Measurements from ENCODE around the gene SCFD2.

Gene SCFD2

DNA sequence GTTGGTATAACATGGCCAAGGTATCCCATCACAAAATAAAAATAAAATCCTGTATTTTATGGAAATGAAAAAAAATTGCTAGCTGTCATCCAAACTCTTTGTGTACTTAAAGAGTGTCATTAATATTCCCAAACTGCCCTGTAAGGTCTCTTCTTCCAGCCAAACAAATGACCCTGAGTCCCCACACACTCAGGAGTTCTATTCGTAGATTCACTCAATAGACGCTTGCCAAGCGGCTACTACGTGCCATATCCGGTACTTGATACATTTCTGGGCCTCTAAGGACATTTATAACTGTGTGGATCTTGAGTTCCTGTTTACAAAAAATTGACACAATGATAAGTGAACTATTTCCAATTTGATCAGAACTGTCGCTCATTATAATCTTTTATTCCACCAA is 245.1 kb downstream of the SCFD2 start:
- Mint-ChIP-seq H3K9me3 (peaks cover 9% of the 10 kb centered on the region), H3K4me3 (no peak overlapping the region), H3K36me3 (ENCODE audit: low read depth) (peaks cover 11% of the 10 kb centered on the region), H3K27ac (no peak overlapping the region), H3K4me1 (peaks cover 18% of the 10 kb centered on the region), H3K27me3 (no peaks in the 10 kb centered on the region)
- no peak for ATAC-seq
- no peak for DNase-seq

DNA sequence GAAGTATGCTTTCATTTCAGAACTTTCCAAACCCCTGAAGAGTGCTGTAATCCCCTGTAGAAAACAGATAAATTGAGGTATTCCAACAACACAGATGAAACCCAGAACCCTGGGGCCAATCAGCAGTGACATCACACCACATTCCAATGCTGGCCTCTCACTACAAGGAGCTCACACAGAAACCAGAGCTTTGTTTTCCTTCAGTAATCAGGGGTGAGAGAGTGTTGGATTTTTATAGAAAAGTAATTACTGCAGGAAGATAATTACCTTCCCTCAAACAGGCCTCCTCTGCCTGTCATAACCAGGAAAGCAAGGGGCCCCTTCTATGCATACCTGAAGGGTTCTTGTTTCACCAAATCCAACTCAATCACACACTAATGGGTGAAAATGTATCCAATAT is 246.2 kb downstream of the SCFD2 start:
- no peak for ATAC-seq
- Mint-ChIP-seq H3K36me3 (ENCODE audit: low read depth) (peaks cover 16% of the 10 kb centered on the region), H3K4me1 (peaks cover 18% of the 10 kb centered on the region), H3K27me3 (no peaks in the 10 kb centered on the region), H3K4me3 (no peak overlapping the region), H3K9me3 (peaks cover 17% of the 10 kb centered on the region), H3K27ac (no peak overlapping the region)
- no peak for DNase-seq

DNA sequence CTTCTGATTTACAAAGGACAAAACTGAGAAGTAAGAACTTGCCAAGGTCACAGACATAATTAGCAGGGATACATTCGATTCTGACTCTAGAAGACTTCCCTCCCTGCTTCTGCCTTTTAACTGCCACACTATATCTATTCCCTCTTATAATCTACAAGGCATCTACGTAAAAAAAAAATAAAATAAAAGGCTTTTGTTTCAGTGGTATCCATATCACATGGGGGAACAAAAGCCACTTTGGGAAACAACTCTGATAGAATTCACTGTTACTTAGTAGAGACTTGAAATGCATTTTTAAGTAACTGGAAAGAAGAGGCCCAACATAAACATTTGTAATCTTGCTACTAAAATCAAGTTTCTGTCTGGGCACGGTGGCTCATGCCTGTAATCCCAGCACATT is 247.2 kb downstream of the SCFD2 start:
- no peak overlapping the region for H3K27ac Mint-ChIP-seq
- H3K27me3 Mint-ChIP-seq, result no peaks in the 10 kb centered on the region
- peaks cover 18% of the 10 kb centered on the region for H3K9me3 Mint-ChIP-seq
- DNase-seq, result no peak
- H3K36me3 Mint-ChIP-seq (ENCODE audit: low read depth), result peaks cover 20% of the 10 kb centered on the region
- H3K4me3 Mint-ChIP-seq, result no peak overlapping the region
- peaks cover 25% of the 10 kb centered on the region for H3K4me1 Mint-ChIP-seq
- no peak for ATAC-seq

DNA sequence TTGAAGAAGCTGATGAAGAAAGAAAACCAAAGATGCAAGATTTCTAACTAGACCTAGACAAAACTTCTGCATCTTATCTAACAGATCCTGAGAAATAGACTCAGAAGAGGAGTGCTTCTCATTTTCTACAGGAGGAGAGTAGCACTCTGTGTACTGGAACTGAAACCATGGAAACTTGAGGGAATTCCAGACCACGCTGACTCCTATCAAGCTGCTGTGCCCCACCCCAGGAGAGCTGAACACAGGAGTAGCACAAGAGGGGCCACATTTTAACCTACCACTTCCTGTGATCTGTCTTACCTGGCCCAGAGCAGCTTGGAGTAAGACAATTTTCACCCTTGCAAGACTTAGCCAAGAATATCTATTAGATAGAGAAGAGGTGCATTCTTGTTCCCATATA is 248.9 kb downstream of the SCFD2 start:
- H3K27ac Mint-ChIP-seq, result no peak overlapping the region
- H3K36me3 Mint-ChIP-seq (ENCODE audit: low read depth), result peaks cover 26% of the 10 kb centered on the region
- peaks cover 35% of the 10 kb centered on the region for H3K4me1 Mint-ChIP-seq
- H3K4me3 Mint-ChIP-seq, result no peak overlapping the region
- H3K9me3 Mint-ChIP-seq, result peaks cover 19% of the 10 kb centered on the region
- no peaks in the 10 kb centered on the region for H3K27me3 Mint-ChIP-seq
- DNase-seq, result no peak
- ATAC-seq, result no peak

DNA sequence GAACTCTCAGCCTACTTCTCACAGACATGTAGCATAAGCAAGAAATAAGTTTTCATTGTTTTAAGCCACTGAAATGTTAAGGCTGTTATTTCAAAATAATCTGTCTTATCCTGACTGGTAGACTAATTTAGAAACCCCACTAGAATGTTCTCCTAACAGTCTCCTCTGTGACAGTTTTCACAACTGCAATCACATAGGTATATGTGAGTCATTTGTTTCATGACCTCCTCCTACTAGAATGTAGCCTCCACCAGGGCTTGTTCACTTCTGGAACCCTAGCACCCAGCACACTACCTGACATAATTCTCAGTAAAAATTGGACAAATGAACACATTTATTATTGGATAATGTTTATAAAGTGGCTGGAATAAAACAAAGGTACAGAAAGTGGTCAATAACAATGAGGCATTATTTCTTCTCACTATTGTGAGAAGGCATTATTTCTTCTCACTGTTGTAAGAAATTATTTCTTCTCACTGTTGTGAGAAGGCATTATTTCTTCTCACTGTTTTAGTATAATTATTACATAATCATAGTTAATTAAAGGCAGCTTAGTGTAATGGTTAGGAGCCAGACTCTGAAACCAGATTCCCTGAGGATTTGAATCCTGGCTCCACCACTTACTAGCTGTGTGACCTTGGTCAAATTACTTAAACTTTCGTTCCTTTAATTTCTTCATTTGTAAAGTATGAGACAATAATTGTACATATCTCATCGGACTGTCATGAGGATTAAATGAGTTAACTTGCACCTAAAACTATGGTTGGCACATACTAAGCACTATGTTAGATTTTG is 252.2 kb downstream of the SCFD2 start:
- DNase-seq (no peak), ATAC-seq (peak; percentile 99)
- peaks cover 35% of the 10 kb centered on the region for H3K4me1 Mint-ChIP-seq
- H3K36me3 Mint-ChIP-seq (ENCODE audit: low read depth), result peaks cover 50% of the 10 kb centered on the region
- peak overlapping the region; percentile 77 for H3K27ac Mint-ChIP-seq
- peaks cover 42% of the 10 kb centered on the region for H3K9me3 Mint-ChIP-seq
- H3K4me3 Mint-ChIP-seq, result no peak overlapping the region
- no peaks in the 10 kb centered on the region for H3K27me3 Mint-ChIP-seq

DNA sequence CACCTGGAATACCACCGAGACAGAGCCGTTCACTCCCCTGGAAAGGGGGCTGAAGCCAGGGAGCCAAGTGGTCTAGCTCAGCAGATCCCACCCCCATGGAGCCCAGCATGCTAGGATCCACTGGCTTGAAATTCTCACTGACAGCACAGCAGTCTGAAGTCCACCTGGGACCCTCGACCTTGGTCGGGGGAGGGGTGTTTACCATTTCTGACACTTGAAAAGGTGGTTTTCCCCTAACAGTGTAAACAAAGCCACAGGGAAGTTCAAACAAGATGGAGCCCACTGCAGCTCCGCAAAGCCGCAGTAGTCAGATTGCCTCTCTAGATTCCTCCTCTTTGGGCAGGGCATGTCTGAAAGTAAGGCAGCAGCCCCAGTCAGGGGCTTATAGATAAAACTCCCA is 260.5 kb downstream of the SCFD2 start:
- H3K27me3 Mint-ChIP-seq, result no peaks in the 10 kb centered on the region
- H3K4me3 Mint-ChIP-seq, result no peak overlapping the region
- peaks cover 55% of the 10 kb centered on the region for H3K36me3 Mint-ChIP-seq (ENCODE audit: low read depth)
- H3K27ac Mint-ChIP-seq, result no peak overlapping the region
- H3K4me1 Mint-ChIP-seq, result peaks cover 20% of the 10 kb centered on the region
- no peak for ATAC-seq
- peaks cover 40% of the 10 kb centered on the region for H3K9me3 Mint-ChIP-seq
- DNase-seq, result no peak

DNA sequence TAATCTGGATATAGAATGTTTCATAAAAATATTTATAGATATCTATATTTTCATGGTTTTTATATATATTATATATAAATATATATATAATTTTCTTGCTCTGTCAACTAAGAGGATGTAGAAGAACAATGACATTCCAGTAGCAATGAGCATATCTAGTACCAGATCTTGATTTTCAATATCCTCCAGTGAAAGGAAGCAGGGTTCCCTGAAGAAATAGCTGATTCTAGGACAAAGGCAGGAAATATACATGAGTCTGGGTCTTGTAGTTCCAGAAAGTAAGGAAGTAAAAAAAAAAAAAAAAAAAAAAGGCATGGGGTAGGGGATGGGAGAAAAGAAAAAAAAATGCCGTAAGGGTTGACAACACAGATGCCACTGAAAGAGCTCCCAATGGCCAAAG is 262.4 kb downstream of the SCFD2 start:
- Mint-ChIP-seq H3K36me3 (ENCODE audit: low read depth) (peaks cover 55% of the 10 kb centered on the region), H3K4me1 (peaks cover 20% of the 10 kb centered on the region), H3K9me3 (peaks cover 41% of the 10 kb centered on the region), H3K27ac (no peak overlapping the region), H3K4me3 (no peak overlapping the region), H3K27me3 (no peaks in the 10 kb centered on the region)
- no peak for ATAC-seq
- DNase-seq, result no peak

DNA sequence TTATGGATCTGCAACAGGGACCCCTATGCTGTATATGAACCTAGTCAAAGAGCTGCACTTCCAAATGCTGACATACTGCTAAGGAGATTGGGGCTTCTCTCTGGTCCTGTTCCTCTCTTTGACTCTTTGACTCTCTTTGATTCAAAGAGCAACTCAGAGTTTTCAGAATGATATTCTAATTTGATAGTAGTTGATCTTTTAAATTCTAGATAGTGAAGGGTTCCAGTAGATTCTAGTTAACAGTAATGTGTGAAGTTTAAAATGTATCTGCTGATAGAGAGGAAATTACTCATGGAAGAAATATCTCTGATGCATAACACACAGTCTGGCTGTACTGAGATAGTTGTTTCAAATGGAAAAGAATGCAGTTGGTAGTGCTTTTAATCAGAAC is 264.7 kb downstream of the SCFD2 start:
- ATAC-seq (peak; percentile 90), DNase-seq (no peak)
- peaks cover 40% of the 10 kb centered on the region for H3K36me3 Mint-ChIP-seq (ENCODE audit: low read depth)
- no peaks in the 10 kb centered on the region for H3K27me3 Mint-ChIP-seq
- H3K27ac Mint-ChIP-seq, result peak overlapping the region; percentile 70
- H3K9me3 Mint-ChIP-seq, result peaks cover 24% of the 10 kb centered on the region
- no peak overlapping the region for H3K4me3 Mint-ChIP-seq
- peaks cover 14% of the 10 kb centered on the region for H3K4me1 Mint-ChIP-seq

DNA sequence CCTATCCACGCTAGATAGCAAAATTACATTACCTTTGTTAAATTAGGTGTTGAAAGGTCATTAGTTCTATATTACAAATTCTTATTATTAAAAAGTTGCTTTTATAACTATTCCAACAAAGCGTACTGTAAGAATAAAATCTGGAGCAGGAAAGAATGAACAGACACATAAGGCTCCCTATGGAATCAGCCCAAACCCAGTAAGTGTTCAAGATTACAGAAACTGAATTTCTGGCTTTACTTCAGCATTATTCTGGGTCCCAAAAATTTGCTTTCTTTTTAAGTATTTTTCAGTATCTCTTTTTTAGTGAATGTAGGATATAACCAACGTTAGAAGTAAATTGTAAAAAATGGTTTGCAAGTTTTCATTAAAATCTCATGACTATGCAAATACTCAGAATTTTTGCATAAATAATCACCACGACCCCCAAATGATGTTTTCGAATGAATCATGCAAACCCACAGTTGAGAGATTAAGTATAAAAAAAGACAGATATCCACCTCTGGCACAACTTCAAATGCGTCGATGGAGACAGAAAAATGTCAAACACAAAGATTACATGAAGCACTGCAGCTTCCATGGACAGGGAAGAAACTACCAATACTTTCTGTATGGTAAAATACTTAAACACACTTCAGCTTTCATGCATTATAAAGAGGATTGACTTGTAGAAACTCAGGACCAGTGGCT is 265.2 kb downstream of the SCFD2 start:
- peaks cover 14% of the 10 kb centered on the region for H3K4me1 Mint-ChIP-seq
- peak overlapping the region; percentile 70 for H3K27ac Mint-ChIP-seq
- peaks cover 23% of the 10 kb centered on the region for H3K9me3 Mint-ChIP-seq
- ATAC-seq (no peak), DNase-seq (no peak)
- no peak overlapping the region for H3K4me3 Mint-ChIP-seq
- peaks cover 38% of the 10 kb centered on the region for H3K36me3 Mint-ChIP-seq (ENCODE audit: low read depth)
- no peaks in the 10 kb centered on the region for H3K27me3 Mint-ChIP-seq

DNA sequence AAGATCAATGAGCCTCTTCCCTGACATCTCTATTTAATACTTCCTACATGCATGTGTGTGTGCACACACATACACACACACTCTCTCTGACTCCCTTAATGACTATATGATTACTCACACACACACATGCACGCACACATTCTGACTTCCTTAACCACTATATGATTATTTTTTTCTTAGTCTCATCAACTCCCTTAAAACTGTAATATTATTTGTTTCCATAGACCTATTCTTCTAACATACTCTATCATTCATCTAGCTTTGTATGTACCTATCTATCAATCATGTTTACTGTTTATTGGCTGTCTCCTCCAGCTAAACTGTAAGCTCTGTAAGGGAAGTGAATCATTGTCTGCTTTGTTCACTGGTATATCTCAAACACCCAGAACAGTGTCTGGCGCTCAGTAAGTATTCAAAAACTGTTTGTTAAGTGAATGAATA is 267.2 kb downstream of the SCFD2 start:
- Mint-ChIP-seq H3K27me3 (no peaks in the 10 kb centered on the region), H3K36me3 (ENCODE audit: low read depth) (peaks cover 38% of the 10 kb centered on the region), H3K9me3 (peaks cover 34% of the 10 kb centered on the region), H3K4me3 (no peak overlapping the region), H3K4me1 (peaks cover 14% of the 10 kb centered on the region), H3K27ac (no peak overlapping the region)
- ATAC-seq (no peak), DNase-seq (no peak)

DNA sequence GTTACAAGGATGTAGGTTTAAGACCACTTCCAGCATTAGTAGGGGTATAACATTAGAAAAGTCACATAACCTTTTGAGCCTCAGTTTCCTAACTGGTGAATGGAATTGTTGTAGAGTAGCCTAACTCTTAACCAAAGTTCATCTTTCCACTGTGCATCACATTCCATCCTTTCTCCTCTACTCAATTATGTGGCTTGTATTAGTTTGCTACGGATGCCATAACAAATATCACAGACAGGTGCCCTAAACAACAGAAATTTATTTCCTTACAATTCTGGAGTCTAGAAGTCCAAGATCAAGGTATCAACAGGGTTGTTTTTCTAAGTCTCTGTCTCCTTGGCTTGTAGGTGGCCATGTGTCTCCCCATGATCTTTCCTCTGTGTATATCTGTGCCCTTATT is 271.8 kb downstream of the SCFD2 start:
- H3K27ac Mint-ChIP-seq, result no peak overlapping the region
- no peaks in the 10 kb centered on the region for H3K27me3 Mint-ChIP-seq
- peaks cover 18% of the 10 kb centered on the region for H3K9me3 Mint-ChIP-seq
- DNase-seq (no peak), ATAC-seq (no peak)
- H3K36me3 Mint-ChIP-seq (ENCODE audit: low read depth), result peaks cover 23% of the 10 kb centered on the region
- H3K4me3 Mint-ChIP-seq, result no peak overlapping the region
- no peaks in the 10 kb centered on the region for H3K4me1 Mint-ChIP-seq

DNA sequence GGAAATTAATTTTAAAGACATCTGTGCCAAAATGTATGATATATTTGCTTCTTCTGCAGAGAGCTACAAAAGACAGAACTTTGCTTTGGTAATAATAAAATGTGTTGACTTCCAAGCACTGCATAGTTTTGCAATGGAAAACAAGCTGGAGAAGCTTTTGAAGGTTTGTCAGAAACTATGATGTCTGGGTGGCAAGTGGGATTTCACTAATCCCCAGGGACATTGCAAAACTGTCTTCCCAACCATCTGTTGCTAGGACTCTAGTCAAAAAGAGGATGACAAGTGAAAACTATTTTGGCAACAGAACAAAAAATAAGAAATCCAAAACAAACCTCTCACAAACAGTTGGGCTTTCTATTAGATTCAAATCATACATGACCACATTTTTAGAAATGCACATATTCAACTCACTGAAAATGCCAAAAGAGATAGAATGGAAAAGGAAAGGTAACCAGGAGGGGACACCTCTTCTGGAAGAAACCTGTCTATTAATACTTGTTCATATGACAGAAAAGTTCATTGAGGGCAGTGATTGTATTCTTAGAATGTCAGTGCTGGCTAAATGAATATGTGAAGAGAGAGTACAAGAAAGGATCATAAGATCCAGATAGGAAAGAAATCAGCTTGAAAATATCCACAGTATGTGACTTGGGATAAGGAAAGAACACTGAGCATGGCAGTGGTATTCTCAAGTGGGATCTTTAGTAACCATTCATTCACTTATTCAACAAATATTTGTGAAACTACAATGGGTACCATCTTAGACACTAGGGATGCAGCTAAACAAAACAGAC is 275.7 kb downstream of the SCFD2 start:
- H3K27ac Mint-ChIP-seq, result no peak overlapping the region
- H3K36me3 Mint-ChIP-seq (ENCODE audit: low read depth), result peaks cover 33% of the 10 kb centered on the region
- no peaks in the 10 kb centered on the region for H3K27me3 Mint-ChIP-seq
- H3K4me1 Mint-ChIP-seq, result no peaks in the 10 kb centered on the region
- no peak overlapping the region for H3K4me3 Mint-ChIP-seq
- DNase-seq (no peak), ATAC-seq (no peak)
- H3K9me3 Mint-ChIP-seq, result peaks cover 28% of the 10 kb centered on the region

DNA sequence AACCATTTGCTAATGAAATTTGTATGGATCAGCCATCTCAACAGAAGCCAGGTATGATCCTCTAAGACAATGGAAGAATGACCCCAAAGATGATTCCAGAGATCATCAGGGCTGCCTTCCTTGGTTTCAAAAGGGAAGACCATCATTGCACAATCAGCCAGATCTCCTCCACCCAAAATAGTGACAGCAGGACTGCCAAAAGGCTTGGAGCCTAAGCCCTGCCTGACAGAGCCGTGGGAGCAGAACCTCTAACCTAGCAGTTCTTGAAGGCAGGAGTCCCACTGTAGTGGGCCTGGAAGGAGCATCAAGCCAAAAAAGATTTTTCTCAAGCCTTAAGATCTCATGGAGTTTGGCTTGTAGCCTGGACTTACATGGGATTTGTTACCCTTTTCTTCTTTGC is 277.7 kb downstream of the SCFD2 start:
- no peak for ATAC-seq
- Mint-ChIP-seq H3K9me3 (peaks cover 31% of the 10 kb centered on the region), H3K27ac (no peak overlapping the region), H3K4me1 (no peaks in the 10 kb centered on the region), H3K4me3 (no peak overlapping the region), H3K36me3 (ENCODE audit: low read depth) (peaks cover 35% of the 10 kb centered on the region), H3K27me3 (no peaks in the 10 kb centered on the region)
- DNase-seq, result no peak

DNA sequence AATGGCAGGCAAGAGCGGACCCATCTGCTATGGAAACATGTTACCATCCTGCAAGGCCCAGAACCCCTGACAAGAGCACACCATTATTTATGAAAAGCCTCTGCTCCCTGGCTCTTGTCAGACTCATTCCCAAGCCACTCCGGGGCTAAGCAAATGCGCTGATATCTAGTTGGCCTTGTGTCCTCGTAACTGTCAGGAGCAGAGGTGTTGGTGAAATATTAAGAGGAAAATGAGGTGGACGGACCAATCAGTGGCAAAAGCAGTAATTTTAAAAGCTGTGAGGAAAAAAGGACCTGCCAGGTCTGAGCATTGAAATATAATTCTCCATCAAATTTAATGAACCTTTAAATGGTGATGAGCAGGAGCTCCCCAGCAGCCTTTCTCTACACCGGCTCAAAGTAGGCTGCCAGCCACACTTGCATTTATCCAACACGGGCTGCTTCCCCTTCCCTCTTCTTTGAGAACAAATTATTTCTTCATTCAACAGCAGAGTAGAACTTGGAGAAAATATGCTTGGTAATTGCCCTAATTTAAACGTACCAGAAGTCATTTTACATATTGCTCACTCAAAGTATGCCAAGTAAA is 289.4 kb downstream of the SCFD2 start:
- no peak for DNase-seq

More for the DNA sequence above, 289.4 kb downstream of the SCFD2 start:
- Mint-ChIP-seq H3K4me1 (peaks cover 7% of the 10 kb centered on the region), H3K36me3 (ENCODE audit: low read depth) (peaks cover 12% of the 10 kb centered on the region), H3K27ac (no peak overlapping the region), H3K4me3 (no peak overlapping the region), H3K27me3 (no peaks in the 10 kb centered on the region), H3K9me3 (no peaks in the 10 kb centered on the region)
- ATAC-seq, result no peak

All from activated naive CD8-positive, alpha-beta T cell treated with anti-CD3 and anti-CD28 coated beads, Interleukin-2, amount 50 U/mL, for 24 hours (primary cell).